NCI-H1105 treated with DMSO at 0.1 percent for 48 hours (cell line): ENCODE results near the gene PRAC1.

ENCODE experiments used
- DNase-seq: peaks from one replicate; lab custom pipeline; 2025; lab: John Stamatoyannopoulos, UW

PRAC1 gene

DNA sequence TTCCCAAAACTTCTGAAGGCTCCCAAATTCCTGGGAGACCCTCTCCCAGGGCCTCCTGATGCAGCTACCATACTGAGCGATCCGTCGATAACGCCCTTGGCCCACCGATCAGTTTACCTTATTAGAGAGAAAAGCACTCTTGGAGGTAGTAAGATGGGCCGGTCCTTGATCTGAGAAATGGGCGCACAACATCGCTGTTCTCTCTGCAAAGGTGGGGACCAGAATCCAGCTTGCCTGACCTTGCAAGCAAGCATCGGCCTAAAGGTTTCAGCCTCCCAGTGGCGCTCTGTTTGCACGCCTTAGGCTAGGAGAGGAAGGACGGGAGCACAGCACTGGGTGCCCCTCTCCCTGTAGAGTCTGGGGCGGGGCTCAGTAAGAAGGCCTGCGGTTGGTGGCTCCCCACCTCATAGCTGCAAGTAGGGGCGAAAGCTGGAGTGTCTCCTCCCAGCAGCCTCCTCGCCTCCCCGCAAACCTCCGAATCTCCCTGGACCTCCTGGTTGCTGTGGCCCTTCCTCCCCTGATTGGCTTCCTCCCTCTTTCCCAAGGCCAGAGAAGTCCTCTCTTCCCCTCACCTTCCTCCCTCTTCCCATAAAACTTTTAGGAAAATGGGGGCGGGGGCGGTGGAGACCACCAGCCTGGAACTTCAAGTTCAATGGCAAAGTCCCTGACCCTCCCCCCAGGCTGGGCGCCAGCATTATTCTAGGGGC, at the start of gene PRAC1:
TSS of gene PRAC1 (minus strand) at position 318 of the 707 bp plus-strand sequence. CDS start at position 192, 126 bp downstream.
- DNase-seq = no peak

DNA sequence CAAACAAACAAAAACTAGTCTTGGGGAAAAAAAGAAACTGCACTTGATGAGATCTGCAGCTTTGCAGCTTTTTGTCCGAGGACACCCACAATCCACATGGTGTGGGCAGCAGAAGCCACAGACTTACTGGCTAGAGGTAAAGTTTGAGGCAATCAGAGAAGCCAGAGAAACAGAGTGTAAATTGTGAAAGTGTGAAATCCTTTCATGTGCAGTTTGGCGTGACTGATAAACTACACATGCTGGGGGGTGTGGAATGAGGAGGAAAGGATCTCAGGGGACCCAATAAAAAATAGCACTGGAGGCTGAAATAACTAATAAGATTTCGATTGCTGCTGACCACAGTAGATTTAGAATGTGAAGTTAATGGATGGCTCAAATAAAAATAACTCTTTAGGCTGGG, 48.6 kb upstream of the PRAC1 start:
- DNase-seq = no peak

DNA sequence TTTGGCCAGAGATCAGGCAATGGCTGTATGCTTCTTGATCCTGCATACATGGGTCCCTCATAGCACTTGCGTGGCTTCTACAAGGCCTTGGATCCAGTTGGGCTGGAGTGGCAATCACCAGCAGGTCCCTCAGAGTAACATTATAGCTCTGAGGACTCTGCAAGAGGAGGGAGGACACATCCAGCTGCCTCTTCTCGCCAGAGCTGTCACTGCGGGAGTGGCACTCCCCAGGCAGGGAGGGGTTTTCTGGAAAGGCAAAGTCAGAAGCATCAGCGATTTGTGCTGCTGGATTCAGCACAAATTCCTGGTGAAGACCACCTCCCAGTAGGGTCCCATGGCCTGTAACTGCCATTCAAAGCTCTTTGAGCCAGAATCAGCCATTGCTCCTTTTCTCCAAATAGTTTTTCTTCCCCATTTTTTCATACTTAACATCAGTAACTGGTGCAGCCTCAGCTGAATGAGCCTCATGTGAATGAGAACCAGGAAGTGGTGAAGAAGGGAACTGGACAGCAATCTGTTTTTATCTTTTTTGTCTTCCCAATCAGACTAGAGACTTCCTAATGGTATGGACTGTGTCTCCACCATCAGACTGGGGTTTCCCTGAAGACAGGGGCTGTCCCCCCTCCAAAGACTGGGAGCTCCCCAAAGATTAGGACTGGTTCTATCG, 46.8 kb upstream of the PRAC1 start:
- DNase-seq = no peak

- DNase-seq = no peak
These were observed 45.0 kb upstream of the PRAC1 start for GRCh38 chr17:48767263-48767774.

DNA sequence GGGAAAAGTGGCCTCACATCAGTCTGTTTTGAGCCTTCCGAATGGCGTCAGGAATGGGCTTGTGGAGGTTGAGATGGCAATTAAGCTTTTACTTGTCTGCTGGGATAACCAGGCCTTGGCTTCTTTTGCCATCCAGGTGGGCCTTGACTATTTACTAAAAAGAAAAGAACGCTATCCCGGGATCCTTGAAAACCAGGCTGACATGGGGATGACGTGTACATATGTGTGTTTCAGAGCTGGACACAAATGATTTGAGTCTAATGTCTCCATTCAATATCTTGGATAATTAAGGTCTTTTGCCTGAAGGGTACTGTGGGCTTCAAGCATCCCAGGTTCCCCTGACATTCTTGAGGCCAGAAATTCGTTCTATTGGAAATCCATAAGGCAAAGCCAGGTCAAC, 38.8 kb upstream of the PRAC1 start:
- no peak for DNase-seq

DNA sequence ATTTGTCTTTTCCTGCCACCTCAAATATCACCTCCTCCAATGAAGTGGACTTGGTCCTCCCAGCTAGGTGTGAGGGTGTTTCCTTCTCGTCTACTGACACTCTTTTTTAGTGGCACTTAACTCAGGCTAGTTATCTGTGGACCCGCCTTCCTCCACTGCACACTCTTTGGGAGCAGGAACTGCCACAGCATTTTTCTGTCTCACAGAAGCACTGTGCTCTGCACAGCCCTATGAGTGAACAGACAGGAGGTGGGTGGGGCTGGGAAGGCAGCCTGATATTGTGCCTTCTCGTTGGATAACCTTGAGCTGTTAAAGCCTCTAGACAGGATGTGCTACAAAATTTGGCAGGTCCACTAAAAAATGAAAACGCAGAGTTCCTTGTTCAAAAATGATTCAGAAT, 38.1 kb upstream of the PRAC1 start:
- DNase-seq = no peak

GRCh38 chr17:48759288-48759687, 37.0 kb upstream of the PRAC1 start:
- DNase-seq = no peak

DNA sequence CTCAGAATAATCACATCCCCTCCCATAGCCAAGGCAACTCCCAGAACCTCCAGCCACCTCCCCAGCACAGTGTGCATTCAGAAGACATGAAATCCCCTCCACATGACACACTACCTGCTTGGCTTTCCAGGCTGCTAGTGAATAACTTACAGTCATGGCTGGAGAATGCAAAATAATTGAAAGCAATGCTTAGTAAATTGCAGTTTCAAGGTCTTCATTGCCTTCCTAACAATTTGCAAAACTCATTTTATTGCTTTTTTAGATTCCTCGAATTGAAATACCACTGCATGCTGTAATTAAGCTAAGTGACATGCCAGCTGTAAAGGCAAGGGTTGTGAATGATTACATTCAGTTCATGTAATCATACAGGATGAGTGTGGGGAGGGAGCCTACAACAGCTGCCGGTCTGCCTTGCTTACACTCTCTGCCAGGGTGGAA, 35.2 kb upstream of the PRAC1 start:
- DNase-seq = no peak

DNA sequence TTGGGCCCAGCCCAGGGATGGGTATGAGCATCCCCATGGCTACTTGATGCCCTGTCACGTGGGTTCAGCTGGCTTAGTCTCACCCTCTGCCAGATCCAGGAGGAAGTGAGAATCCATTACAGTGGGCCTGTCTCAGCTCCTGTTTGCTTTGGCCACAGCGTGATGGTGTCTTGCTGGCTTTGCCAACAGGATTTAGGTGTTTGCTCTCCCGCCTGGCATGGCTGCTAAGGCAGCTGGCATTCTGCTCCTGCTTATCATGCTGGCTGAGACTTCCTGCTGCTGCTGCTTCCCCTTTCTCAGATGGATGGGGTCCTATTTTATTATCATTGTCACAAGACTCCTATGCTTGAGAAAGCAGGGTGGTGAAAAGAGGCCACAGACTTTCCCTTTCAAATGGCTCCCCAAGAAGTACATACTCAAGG, 34.5 kb upstream of the PRAC1 start:
- no peak for DNase-seq

DNA sequence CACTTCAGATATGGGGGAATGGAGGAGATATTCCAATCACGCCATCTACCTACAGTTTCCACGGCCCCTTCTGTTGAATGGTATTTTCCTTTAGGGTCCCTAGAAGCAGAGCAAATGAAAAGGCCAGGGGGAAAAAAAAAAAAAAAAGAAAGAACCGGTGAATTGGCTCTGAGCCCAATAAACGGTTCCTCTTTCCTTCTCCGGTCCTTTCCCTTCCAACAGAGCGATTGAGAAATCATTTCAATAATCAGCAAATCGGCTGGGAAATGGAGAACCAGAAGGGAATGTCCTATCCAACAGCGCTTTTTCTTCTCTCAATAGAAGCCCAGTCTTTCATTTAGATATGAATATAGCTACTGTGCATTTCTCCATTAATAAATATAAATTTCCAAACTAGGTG, 33.0 kb upstream of the PRAC1 start:
- DNase-seq = no peak

GRCh38 chr17:48754500-48755261, 32.4 kb upstream of the PRAC1 start:
- no peak for DNase-seq

- DNase-seq = no peak
These were observed 31.6 kb upstream of the PRAC1 start for GRCh38 chr17:48753794-48754499.

- no peak for DNase-seq
These were observed 30.3 kb upstream of the PRAC1 start for GRCh38 chr17:48752399-48753288.

DNA sequence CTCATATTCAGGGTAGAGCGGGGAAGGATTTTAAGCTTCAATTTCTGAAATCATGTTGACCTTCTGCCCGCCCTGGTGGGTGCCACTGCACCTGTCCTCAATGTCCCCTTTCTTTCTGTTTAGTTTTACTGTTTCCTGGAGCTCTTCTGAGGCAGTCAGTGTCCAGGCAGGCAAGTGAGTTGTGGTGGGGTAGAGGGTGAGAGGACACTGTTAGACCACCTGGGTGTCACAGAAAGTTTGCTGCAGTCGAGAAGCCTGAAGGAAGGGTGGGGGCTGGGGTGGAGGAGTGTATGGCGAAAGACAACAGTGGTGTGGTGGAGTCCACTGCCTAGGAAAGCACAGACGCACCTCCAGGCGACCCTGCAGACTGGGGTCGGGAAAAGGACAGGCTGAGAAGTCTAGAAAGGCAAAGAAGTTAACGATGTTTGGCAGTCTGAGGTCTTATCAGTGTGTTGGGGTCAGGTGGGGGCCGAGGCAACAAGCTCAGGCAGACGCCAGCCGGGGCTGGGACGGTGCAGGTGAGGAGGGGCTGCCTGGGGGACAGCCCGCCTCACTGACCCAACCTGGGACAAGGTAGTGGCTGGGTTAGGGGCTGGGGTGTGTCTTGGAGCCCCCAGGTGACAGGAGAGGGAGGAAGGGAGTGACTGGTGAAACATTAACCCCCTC, 29.5 kb upstream of the PRAC1 start:
- no peak for DNase-seq

DNA sequence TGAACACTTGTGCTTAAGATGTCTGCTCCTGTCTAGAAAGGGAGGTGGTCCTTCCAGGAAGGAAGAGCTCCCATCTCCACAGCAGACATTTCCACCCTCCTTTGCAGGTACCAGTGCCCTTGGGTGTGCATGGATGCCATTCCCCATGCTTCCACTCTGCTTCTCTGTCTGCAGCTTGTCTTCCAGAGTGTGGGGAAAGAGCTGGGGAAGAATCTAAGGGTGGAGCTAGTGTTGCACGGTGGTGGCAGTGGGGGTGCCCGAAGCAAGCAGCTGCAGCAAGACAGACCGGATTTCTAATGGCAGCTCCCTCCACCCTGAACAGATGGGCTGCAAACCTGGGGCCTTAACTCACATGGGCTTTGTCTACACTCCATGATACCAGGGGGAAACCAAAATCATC, 28.9 kb upstream of the PRAC1 start:
- DNase-seq = no peak

DNA sequence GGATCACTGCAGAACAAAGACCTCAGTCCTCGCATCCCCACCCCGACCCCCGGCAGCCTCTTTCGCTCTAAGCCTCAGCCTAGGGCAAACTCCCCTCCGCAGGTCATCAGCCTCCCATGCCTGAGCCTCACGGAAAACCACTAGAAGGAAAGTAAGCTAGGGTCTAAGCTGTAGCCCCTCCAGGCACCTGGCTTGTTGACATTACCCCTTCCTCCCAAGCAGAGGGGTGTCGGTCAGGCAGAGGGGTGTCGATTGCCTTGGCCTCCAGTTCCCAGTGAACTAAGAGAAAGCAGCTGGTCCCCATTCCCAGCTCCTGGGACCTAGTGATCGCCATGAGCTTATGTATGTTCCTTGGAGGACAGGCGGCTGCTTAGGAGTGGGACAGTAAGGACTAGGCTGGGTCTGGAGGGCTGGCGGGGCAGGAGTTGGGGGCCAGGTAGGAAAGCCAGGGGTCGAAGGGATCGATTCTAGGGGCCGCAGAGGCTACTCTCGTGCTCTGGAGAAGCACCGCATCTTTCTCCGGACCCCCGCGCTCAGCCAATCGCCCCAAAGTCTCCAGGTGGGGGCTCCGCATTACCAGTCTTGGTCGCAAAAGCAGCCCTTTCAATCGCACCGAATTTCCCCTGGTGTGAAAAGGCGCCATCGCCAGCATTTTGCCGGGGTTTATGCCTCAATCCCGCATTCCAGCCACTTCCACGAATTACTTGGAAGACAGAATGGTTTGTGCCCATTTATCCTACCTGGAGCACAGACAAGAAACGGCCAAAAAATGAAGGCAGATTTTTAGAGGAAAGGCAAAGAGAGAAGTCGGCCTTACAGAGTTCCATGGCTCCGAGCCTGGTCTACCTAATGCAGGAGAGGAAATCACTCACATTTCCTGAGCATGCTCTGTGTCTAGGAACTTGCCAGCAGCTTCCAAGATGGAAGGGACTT, 27.6 kb upstream of the PRAC1 start:
- no peak for DNase-seq

DNA sequence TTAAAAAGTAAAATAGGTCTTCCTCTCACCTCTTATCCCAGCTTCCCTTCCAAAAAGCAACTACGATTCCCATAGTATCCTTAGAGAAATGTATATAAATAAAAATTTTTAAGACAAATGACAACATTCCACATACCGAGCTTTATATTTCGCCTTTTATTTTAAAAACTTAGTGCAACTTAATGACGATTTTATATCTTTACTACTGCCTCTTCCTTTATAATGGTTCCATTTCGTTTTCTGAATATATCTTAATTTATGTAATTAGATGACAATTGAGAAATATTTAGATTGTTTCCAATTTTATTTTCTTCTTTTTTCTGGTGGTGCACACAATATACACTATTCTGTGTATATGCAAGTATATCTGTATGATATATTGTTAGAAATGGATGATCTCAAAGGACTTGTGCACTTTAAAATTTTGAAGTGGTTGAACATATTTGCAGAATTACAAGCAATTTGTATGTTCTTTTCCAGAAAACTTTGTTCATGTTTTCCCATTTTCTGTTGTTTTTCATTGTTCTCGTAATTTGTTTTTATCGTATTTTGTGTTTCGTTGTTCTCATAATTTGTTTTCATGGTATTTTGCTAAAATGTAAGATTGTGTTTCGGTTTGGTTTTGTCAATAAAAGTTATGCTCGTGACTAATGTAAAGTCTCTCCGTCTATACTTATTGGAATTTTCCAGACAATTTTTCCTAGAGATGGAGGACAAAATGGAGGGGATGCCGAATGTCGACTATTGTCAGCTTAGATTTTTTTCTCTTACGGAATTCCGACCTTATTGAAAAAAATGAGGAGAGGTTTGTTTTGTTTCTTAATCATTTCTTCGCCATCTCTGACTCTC, 26.6 kb upstream of the PRAC1 start:
- no peak for DNase-seq
